ENCODE results near the gene THSD4.

THSD4 gene

DNA sequence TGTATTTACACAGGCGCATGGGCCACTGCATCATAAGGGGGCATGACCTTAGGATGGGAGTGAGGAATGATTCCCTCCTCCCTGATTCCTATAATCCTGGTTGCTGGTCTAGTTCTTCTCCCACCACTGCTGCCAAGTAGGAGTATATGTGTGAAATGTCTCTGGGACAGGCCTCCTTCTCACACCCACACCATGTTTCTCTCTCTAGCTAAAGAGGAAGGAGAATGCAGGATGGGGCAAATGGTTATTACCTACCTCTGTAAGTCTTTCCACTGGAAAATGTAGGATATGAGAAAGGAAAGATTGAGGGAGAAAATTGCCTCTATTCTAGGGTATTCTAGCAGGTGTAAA, 159.2 kb downstream of the THSD4 start:
- Histone ChIP-seq H3K9me3 (ENCODE audit: control insufficient read depth, insufficient read depth, low read length) (no peaks in the 10 kb centered on the region), H3K4me2 (ENCODE audit: low read length) (no peak overlapping the region), H3K9me2 (replicated peaks; ENCODE audit: control insufficient read depth, low read length) (no peaks in the 10 kb centered on the region), H3K79me2 (ENCODE audit: control insufficient read depth, low read length) (no peaks in the 10 kb centered on the region), H3K27ac (ENCODE audit: low read depth, low read length) (no peak overlapping the region), H3K27me3 (ENCODE audit: control insufficient read depth, low read length) (no peaks in the 10 kb centered on the region), H3K36me3 (ENCODE audit: control insufficient read depth, low read length) (no peaks in the 10 kb centered on the region), H3K4me3 (ENCODE audit: low read length) (no peak overlapping the region), H3K4me1 (ENCODE audit: control insufficient read depth, low read length) (no peaks in the 10 kb centered on the region), H3F3A (ENCODE audit: control insufficient read depth, insufficient read depth) (no peaks in the 10 kb centered on the region), H4K20me1 (ENCODE audit: control insufficient read depth, insufficient read depth, low read depth, low read length) (no peaks in the 10 kb centered on the region)
- no peak for TF ChIP-seq EZH2phosphoT487 (IDR thresholded peaks at IDR 0.05; ENCODE audit: borderline replicate concordance, low read length)
- TF ChIP-seq, protein P1, sequence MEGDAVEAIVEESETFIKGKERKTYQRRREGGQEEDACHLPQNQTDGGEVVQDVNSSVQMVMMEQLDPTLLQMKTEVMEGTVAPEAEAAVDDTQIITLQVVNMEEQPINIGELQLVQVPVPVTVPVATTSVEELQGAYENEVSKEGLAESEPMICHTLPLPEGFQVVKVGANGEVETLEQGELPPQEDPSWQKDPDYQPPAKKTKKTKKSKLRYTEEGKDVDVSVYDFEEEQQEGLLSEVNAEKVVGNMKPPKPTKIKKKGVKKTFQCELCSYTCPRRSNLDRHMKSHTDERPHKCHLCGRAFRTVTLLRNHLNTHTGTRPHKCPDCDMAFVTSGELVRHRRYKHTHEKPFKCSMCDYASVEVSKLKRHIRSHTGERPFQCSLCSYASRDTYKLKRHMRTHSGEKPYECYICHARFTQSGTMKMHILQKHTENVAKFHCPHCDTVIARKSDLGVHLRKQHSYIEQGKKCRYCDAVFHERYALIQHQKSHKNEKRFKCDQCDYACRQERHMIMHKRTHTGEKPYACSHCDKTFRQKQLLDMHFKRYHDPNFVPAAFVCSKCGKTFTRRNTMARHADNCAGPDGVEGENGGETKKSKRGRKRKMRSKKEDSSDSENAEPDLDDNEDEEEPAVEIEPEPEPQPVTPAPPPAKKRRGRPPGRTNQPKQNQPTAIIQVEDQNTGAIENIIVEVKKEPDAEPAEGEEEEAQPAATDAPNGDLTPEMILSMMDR (IDR thresholded peaks at IDR 0.05; ENCODE audit: low read depth, low read length, poor library complexity, severe bottlenecking): no peak

DNA sequence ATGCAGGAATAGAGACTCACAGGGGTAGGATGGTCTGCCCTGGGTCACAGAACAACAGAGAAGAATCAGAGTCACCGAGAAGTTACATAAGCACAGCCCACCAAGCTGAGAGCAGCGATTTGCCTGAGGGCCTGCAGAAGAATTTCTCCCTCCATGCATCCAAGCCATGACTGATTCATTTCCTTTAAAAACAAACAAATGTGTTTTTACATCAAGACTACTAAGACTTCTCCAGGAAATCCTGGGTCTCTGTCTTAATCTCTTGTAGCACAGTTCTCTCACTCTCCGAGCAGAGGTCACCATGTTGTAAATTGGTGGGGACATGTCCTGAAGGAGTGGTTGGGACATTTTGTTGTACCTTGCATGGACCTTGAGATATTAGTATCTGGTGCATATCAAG, 159.8 kb downstream of the THSD4 start:
- Histone ChIP-seq H3K4me2 (ENCODE audit: low read length) (no peak overlapping the region), H3K36me3 (ENCODE audit: control insufficient read depth, low read length) (no peaks in the 10 kb centered on the region), H3K79me2 (ENCODE audit: control insufficient read depth, low read length) (no peaks in the 10 kb centered on the region), H3K27ac (ENCODE audit: low read depth, low read length) (no peak overlapping the region), H3K4me1 (ENCODE audit: control insufficient read depth, low read length) (no peaks in the 10 kb centered on the region), H3K27me3 (ENCODE audit: control insufficient read depth, low read length) (no peaks in the 10 kb centered on the region), H3K4me3 (ENCODE audit: low read length) (no peak overlapping the region), H3F3A (ENCODE audit: control insufficient read depth, insufficient read depth) (no peaks in the 10 kb centered on the region), H3K9me2 (replicated peaks; ENCODE audit: control insufficient read depth, low read length) (no peaks in the 10 kb centered on the region), H3K9me3 (ENCODE audit: control insufficient read depth, insufficient read depth, low read length) (no peaks in the 10 kb centered on the region), H4K20me1 (ENCODE audit: control insufficient read depth, insufficient read depth, low read depth, low read length) (no peaks in the 10 kb centered on the region)
- TF ChIP-seq EZH2phosphoT487 (IDR thresholded peaks at IDR 0.05; ENCODE audit: borderline replicate concordance, low read length): no peak
- TF ChIP-seq, protein P1 (IDR thresholded peaks at IDR 0.05; ENCODE audit: low read depth, low read length, poor library complexity, severe bottlenecking): no peak

DNA sequence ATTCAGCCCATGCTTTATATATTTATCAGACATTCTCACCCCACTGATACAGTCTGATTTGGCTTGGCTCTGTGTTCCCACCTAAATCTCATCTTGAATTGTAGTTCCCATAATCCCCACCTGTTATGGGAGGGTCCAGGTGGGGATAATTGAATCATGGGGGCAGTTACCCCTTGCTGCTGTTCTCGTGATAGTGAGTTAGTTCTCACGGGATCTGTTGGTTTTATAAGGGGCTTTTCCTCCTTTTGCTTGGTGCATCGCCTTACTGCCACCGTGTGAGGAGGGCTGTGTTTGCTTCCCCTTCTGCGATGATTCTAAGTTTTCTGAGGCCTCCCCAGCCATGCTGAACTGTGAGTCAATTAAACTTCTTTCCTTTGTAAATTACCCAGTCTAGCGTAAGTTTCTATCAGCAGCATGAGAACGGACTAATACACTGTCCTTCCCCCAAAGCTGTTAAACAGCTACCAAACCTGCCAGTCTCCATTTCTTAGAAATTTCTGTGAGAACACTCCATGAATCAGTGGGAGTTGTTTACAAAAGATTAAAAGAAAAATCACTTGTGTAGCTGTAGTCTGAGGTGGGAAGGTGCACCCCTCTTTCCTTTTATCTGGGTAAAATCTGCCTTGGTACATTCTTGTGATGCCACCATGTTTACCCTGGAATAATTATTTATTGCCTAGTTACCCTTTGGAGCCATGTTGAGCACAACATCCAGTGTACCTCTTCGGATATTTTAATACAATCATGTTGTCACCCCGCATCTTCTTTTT, 160.5 kb downstream of the THSD4 start:
- no peaks in the 10 kb centered on the region for H3F3A ChIP-seq (ENCODE audit: control insufficient read depth, insufficient read depth)

More for the DNA sequence above, 160.5 kb downstream of the THSD4 start:
- Histone ChIP-seq H3K4me1 (ENCODE audit: control insufficient read depth, low read length) (no peaks in the 10 kb centered on the region), H3K9me2 (replicated peaks; ENCODE audit: control insufficient read depth, low read length) (no peaks in the 10 kb centered on the region), H3K36me3 (ENCODE audit: control insufficient read depth, low read length) (no peaks in the 10 kb centered on the region), H3K27ac (ENCODE audit: low read depth, low read length) (no peak overlapping the region), H3K79me2 (ENCODE audit: control insufficient read depth, low read length) (no peaks in the 10 kb centered on the region), H3K27me3 (ENCODE audit: control insufficient read depth, low read length) (no peaks in the 10 kb centered on the region), H3K9me3 (ENCODE audit: control insufficient read depth, insufficient read depth, low read length) (no peaks in the 10 kb centered on the region), H4K20me1 (ENCODE audit: control insufficient read depth, insufficient read depth, low read depth, low read length) (no peaks in the 10 kb centered on the region), H3K4me2 (ENCODE audit: low read length) (no peak overlapping the region), H3K4me3 (ENCODE audit: low read length) (no peak overlapping the region)
- TF ChIP-seq, protein P1 (IDR thresholded peaks at IDR 0.05; ENCODE audit: low read depth, low read length, poor library complexity, severe bottlenecking): no peak
- no peak for TF ChIP-seq EZH2phosphoT487 (IDR thresholded peaks at IDR 0.05; ENCODE audit: borderline replicate concordance, low read length)
